HG02981 (cell line): ENCODE data around the gene MEIS1.

ENCODE experiments used
- ATAC-seq: cut with Tn5 transposase; IDR thresholded peaks from one replicate; pipeline ENCODE4 v1.9.1; 2021; ENCODE audit warnings: mild to moderate bottlenecking, moderate library complexity; ENCODE audit not compliant: unreplicated experiment

Gene MEIS1

GRCh38 chr2:66531567-66531966 is 96.6 kb downstream of the MEIS1 start:
- no peak for ATAC-seq

GRCh38 chr2:66532972-66533868 is 98.3 kb downstream of the MEIS1 start:
- ATAC-seq = no peak

GRCh38 chr2:66534461-66534860 is 99.5 kb downstream of the MEIS1 start:
- no peak for ATAC-seq

GRCh38 chr2:66535574-66536289 is 100.8 kb downstream of the MEIS1 start:
- no peak for ATAC-seq

- no peak for ATAC-seq
Observed at GRCh38 chr2:66536290-66536673, 101.4 kb downstream of the MEIS1 start.

- no peak for ATAC-seq
Observed at GRCh38 chr2:66536997-66537396, 102.1 kb downstream of the MEIS1 start.

GRCh38 chr2:66538291-66538690 is 103.4 kb downstream of the MEIS1 start:
- ATAC-seq = no peak

GRCh38 chr2:66539452-66539851 is 104.5 kb downstream of the MEIS1 start:
- ATAC-seq = no peak

- no peak for ATAC-seq
Observed at GRCh38 chr2:66541646-66542045, 106.7 kb downstream of the MEIS1 start.

- no peak for ATAC-seq
Observed at GRCh38 chr2:66543257-66543767, 108.4 kb downstream of the MEIS1 start.

- ATAC-seq = no peak
Observed at GRCh38 chr2:66544258-66544657, 109.3 kb downstream of the MEIS1 start.

GRCh38 chr2:66545258-66545657 is 110.3 kb downstream of the MEIS1 start:
- ATAC-seq = no peak

GRCh38 chr2:66547118-66547517 is 112.2 kb downstream of the MEIS1 start:
- ATAC-seq = no peak

GRCh38 chr2:66547887-66548286 is 113.0 kb downstream of the MEIS1 start:
- no peak for ATAC-seq

- no peak for ATAC-seq
Observed at GRCh38 chr2:66548422-66548821, 113.5 kb downstream of the MEIS1 start.

- no peak for ATAC-seq
Observed at GRCh38 chr2:66550826-66551225, 115.9 kb downstream of the MEIS1 start.

GRCh38 chr2:66553370-66553769 is 118.4 kb downstream of the MEIS1 start:
- no peak for ATAC-seq

- no peak for ATAC-seq
Observed at GRCh38 chr2:66555091-66555490, 120.2 kb downstream of the MEIS1 start.

GRCh38 chr2:66555501-66556324 is 120.8 kb downstream of the MEIS1 start:
- ATAC-seq = no peak

GRCh38 chr2:66559672-66560071 is 124.7 kb downstream of the MEIS1 start:
- ATAC-seq = no peak

GRCh38 chr2:66560683-66561082 is 125.8 kb downstream of the MEIS1 start:
- no peak for ATAC-seq
